HG03439 (cell line): ENCODE results near the gene CPEB1.
"Not testable (repeated sequence)": the region's sequence is repeated elsewhere in the genome, so short reads cannot be mapped to it uniquely, and the experiment has no call there.

Experiments used
- ATAC-seq: cut with Tn5 transposase; IDR thresholded peaks from one replicate; pipeline ENCODE4 v1.9.1; 2021; ENCODE audit warnings: mild to moderate bottlenecking, moderate library complexity; ENCODE audit not compliant: unreplicated experiment

Gene CPEB1

GRCh38 chr15:82649226-82649999, 2.2 kb upstream of the CPEB1 start:
- no peak for ATAC-seq

GRCh38 chr15:82648257-82649103, 1.3 kb upstream of the CPEB1 start:
- ATAC-seq = no peak

DNA sequence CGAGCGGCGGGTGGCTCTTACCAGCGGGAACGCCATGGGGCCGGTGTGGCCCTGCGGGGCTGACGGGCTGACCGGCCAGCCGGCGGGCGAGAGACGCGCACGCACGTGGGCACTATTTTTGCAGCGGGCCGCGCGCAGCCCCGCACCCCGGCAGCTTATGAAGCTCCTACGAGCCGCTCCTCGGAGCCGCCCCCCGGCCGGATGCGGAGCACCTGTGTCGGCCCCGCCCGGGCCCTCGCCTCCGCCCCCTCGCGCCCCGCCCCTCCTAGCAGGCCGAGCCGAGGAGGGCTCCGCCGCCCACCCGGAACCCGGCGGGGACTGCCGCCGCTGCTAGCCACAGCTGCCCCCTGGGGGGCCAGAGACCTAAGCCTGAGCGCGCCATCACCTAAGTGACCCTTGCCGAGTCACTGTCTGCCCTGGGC, 683 bp upstream of the CPEB1 start:
- no peak for ATAC-seq

DNA sequence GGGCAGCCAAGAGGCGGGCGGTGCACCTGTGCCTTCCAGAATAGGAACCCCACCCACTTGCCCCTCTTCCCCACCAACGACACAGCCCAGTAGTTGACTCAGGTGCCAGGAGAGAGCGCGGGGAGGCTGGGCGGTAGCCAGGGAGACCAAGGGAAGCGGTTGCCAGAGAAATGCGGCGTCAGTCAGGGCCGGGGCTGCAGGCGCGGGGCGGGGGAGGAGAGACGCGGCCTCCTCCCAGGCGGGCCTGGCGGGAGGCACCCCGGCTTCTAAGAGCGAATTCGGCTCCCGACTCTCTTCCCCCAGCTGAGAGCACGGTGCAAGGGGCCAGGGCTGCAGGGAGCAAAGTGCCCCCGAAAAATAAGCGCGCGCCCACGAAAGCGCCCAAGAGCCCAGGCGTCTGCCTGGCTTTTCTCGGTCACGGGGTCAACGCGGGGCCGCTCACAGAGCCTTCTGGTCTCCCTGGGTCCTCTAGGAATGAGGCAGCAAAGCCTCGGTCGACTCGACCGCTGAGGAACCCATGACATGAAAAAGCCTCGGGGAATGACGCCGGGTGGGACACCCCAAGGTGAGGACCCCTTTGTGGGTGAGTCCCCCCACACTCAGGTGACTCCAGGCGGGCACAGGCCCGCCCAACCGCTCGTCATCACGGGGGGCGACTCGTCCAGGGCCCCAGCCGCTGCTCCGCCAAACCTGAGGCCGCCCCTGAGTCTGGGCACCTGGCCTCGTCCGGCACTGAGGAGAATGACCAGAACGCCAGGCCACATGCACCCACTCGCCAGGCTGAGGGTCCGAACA, 716 bp downstream of the CPEB1 start:
- ATAC-seq = no peak

- not testable (repeated sequence) for ATAC-seq
Observed at GRCh38 chr15:82644967-82645852, 2.0 kb downstream of the CPEB1 start.

- no peak for ATAC-seq
Observed at GRCh38 chr15:82643992-82644391, 3.2 kb downstream of the CPEB1 start.

DNA sequence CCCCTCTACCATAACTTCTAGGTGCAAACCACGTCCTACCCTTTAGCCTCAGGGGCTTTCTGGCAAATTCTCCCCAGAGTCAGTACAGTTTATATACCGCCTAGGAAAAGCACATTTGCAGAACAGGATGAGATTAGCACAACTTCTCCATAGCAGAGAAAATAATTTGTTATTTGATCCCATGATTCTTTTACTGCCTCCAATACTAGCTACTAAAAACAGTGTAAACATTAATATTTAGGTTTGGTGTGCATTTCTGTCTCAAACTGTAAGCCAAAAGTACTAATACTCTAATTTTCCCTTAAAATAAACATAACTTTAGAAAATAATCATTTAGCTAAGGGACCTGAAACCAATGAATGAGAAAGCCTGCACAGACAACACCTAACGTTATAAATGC, 4.5 kb downstream of the CPEB1 start:
- no peak for ATAC-seq

GRCh38 chr15:82641129-82641798, 5.9 kb downstream of the CPEB1 start:
- no peak for ATAC-seq

- ATAC-seq = no peak
Observed at GRCh38 chr15:82640672-82641071, 6.5 kb downstream of the CPEB1 start.

DNA sequence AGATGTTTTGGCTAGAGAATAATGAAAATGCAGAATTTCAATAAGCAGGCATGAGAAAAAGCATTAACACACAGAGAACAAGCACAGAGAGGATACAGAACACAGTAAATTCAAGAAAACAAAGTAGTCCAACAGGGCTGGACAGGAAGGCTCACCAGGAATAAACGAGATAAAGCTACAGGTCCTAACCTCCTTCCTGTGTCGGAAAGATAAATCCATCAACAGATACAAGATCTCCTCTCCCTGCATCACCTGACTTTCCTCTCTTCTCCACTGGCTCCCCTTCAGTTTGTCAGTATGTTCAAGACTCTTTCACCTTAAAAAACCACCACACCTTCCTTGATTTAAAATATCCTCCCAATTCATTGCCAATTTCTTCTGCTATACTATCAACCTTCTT, 11.4 kb downstream of the CPEB1 start:
- ATAC-seq = no peak

GRCh38 chr15:82630033-82630432, 17.1 kb downstream of the CPEB1 start:
- ATAC-seq = no peak

- ATAC-seq = no peak
Observed at GRCh38 chr15:82625136-82625535, 22.0 kb downstream of the CPEB1 start.

- ATAC-seq = no peak
Observed at GRCh38 chr15:82624438-82624837, 22.7 kb downstream of the CPEB1 start.

DNA sequence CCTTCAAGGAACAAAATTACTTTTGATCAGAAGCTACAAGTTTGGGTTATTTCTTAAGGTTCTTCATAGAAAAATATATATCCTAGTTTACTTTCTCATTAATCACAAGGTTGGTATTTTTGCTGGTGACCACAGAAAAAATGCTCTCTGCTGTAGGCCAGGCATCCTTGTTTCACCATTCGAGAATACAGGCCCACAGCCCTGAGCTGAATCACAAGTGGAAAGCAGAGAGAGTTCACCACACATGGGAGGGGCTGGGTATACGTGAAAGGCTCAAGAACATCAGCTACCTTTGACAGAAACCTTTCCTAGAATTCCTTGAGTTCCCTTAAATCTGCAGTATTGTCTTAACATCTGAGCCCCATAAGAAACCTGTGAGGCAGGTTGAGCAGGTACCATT, 23.2 kb downstream of the CPEB1 start:
- ATAC-seq = no peak

- no peak for ATAC-seq
Observed at GRCh38 chr15:82621970-82622369, 25.2 kb downstream of the CPEB1 start.

- ATAC-seq = no peak
Observed at GRCh38 chr15:82613747-82614146, 33.4 kb downstream of the CPEB1 start.

DNA sequence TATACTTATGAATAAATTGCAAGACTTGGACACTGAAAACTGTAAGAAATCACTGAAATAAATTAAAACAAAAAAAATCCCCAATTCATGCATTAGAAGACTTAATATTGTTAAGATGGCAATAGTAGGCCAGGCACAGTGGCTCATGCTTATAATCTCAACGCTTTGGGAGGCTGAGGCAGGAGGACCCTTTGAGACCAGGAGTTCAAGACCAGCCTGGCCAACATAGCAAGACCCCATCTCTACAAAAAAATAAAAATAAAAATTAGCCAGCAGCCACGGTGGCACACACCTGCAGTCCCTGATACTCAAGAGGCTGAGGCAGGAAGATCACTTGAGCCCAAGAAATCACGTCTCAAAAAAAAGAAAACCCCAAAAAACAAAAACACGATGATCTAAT, 35.8 kb downstream of the CPEB1 start:
- no peak for ATAC-seq

- no peak for ATAC-seq
Observed at GRCh38 chr15:82602195-82602594, 45.0 kb downstream of the CPEB1 start.

DNA sequence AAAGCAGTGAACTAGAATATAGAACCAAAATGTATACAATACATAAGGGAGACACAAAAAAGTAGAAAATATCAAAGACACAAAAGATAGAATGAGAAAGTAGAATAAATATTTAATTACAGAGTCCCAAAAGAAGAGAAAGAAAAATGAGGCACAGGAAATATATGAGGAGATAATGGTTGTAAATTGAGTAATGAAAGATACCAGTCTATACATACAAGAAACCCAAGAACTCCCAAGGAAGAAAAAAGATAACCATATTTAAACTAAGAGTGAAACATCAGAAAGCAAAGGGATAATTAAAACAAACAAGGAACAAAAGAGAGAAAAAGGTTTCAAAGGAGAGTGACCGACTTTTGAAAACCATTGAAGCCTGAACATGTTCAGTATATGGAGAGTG, 47.3 kb downstream of the CPEB1 start:
- ATAC-seq = no peak

DNA sequence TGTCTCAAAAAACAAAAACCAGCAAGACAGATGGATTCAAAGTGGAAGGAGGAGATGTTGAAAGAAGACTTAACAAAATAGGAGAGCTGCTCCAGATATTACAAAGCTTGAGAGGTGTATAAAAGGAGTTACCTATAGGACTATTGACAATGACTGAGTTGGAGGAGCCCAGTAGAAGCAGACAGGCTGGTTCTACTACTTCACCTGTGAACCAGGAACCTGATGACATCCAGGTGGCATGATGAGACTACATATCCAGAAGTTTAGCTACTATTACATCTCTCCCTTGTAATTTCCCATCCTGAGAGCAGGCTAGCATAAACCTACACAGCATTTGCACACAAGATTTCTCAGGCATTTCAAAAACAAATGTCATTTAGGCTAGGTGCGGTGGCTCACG, 49.3 kb downstream of the CPEB1 start:
- ATAC-seq = no peak
